ENCODE measurements around the gene SELENOT. TPM values are rescaled to one million over a fixed set of nuclear protein-coding genes. Genes with fewer than 3 reads are reported as not detected.

Gene SELENOT
- total and polyA plus RNA-seq, 8 donors: 62.7 to 163 (median 78.0) TPM

DNA sequence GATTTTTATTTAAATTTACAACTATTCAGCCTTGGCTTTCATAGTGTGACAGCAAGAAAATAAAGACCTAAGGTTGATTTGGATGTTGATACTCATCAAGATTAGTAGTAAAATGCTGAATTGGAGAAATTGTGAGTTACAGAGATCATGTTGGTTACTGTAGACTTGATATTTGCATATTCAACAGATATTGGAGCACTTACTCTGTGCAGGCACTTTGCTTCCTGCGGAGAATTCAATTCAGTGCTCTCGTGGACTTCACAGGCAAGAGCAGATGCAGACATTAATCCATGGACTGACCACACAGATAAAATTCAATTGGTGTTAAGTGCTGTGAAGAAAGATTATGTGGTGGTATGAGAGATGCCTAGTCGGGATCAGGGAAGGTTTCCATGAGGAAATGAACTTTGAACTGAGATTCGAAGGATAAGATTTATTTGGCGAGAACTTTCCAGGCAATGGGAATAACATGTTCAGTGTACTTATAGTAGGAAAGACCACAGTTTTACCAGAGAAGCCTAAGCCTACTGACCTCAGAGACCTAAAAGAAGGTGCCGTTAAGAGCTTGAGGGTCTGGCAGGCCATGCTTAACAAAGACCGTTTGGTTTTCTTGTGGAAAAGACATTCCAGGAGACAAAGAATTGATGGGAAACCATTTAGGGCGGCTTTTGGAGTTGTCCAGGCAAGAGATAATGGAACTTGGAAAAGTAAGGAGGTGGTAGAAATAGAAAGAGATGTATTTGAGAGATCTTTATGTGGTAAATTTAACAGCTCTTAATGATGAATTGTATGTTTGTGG lies 4.3 kb downstream of the SELENOT start:
- H3K36me3 ChIP-seq: peaks cover 0 to 9% of the 10 kb centered on the region in 2 donors
- H3K4me1 ChIP-seq: peaks cover 10 to 63% of the 10 kb centered on the region in 2 donors
- no peak for DNase-seq
- ATAC-seq: no peak
- no peaks in the 10 kb centered on the region for H3K9me3 ChIP-seq
- H3K27ac ChIP-seq: no peak overlapping the region
- TF ChIP-seq, protein P1, sequence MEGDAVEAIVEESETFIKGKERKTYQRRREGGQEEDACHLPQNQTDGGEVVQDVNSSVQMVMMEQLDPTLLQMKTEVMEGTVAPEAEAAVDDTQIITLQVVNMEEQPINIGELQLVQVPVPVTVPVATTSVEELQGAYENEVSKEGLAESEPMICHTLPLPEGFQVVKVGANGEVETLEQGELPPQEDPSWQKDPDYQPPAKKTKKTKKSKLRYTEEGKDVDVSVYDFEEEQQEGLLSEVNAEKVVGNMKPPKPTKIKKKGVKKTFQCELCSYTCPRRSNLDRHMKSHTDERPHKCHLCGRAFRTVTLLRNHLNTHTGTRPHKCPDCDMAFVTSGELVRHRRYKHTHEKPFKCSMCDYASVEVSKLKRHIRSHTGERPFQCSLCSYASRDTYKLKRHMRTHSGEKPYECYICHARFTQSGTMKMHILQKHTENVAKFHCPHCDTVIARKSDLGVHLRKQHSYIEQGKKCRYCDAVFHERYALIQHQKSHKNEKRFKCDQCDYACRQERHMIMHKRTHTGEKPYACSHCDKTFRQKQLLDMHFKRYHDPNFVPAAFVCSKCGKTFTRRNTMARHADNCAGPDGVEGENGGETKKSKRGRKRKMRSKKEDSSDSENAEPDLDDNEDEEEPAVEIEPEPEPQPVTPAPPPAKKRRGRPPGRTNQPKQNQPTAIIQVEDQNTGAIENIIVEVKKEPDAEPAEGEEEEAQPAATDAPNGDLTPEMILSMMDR (IDR thresholded peaks at IDR 0.05): no peak
- intact Hi-C loops (cut with DNase I): no loop called here
- H3K27me3 ChIP-seq: no peaks in the 10 kb centered on the region
- no peak overlapping the region for H3K4me3 ChIP-seq

DNA sequence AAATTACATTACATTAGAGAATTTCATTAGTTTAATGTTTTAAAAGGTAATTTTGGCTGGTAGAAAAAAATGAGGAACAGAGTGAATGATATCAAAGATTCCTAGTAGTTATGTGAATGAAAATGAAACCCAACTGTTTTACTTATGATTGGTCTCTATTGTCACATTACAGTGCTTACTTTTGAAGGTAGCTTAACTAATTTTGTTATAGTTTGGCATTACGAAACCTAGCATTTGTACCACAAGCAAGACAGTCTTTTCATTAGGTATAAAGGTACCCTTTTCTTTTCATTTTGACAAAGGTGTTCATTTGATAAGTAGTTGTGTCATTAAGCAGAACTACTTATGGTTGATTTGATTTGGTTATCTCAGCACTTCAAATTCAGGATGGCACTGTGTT lies 6.9 kb downstream of the SELENOT start:
- intact Hi-C loops (cut with DNase I): no loop called here
- H3K4me1 ChIP-seq: peaks cover 3 to 61% of the 10 kb centered on the region in 2 donors
- DNase-seq: no peak
- no peak for ATAC-seq
- no peaks in the 10 kb centered on the region for H3K9me3 ChIP-seq
- TF ChIP-seq, protein P1 (IDR thresholded peaks at IDR 0.05): no peak
- H3K27me3 ChIP-seq: no peaks in the 10 kb centered on the region
- no peak overlapping the region for H3K27ac ChIP-seq
- no peak overlapping the region for H3K4me3 ChIP-seq
- H3K36me3 ChIP-seq: peaks cover 0 to 14% of the 10 kb centered on the region in 2 donors

DNA sequence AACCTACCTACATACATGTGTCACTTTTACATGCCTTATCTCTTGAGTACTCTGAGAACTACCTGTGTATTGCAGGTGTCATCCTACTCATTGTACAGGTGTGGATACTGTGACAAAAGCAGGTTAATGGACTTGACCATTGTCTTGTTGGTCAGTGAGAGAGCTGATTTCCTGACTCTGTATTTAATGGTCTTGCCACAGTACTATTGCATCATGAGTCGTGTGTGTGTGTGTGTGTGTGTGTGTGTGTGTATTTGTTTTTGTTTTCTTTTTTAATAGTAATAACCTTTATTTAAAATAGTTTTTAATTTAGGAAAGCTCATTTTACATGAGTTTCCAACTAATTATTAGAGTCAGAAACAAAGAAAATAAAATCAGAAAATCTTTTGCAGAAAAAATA lies 7.7 kb downstream of the SELENOT start:
- no peaks in the 10 kb centered on the region for H3K9me3 ChIP-seq
- peaks cover 0 to 53% of the 10 kb centered on the region in 2 donors for H3K4me1 ChIP-seq
- intact Hi-C loops (cut with DNase I): no loop called here
- H3K27ac ChIP-seq: no peak overlapping the region
- DNase-seq: no peak
- peaks cover 0 to 14% of the 10 kb centered on the region in 2 donors for H3K36me3 ChIP-seq
- no peak for ATAC-seq
- no peaks in the 10 kb centered on the region for H3K27me3 ChIP-seq
- H3K4me3 ChIP-seq: no peak overlapping the region
- TF ChIP-seq, protein P1 (IDR thresholded peaks at IDR 0.05): no peak

DNA sequence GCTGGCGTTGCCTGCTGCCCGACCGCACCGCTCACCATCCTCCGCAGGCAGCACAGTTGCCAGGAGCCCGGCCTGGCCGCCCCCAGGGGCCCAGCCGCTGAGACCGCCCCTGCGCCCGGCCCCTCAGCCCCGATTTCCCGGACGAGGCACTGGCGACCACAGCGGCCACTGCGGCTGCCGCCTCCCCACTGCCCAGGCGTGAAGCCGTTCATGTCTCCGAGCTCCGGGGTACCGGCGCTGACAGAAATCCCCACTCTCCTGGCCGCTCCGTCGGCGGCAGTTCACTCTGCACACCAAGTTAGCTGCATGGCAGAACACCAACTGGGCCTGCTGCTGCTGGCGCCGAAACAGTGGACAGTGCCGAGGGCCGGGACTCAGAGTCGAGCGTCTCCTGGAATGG lies 8.5 kb downstream of the SELENOT start:
- intact Hi-C loops (cut with DNase I): no loop called here
- TF ChIP-seq, protein P1 (IDR thresholded peaks at IDR 0.05): no peak
- no peaks in the 10 kb centered on the region for H3K9me3 ChIP-seq
- H3K4me3 ChIP-seq: no peak overlapping the region
- no peaks in the 10 kb centered on the region for H3K27me3 ChIP-seq
- no peak overlapping the region for H3K27ac ChIP-seq
- H3K36me3 ChIP-seq: peaks cover 0 to 14% of the 10 kb centered on the region in 2 donors
- peak in 1 of 4 donors; percentile 78 for DNase-seq
- peaks cover 0 to 45% of the 10 kb centered on the region in 2 donors for H3K4me1 ChIP-seq
- no peak for ATAC-seq

DNA sequence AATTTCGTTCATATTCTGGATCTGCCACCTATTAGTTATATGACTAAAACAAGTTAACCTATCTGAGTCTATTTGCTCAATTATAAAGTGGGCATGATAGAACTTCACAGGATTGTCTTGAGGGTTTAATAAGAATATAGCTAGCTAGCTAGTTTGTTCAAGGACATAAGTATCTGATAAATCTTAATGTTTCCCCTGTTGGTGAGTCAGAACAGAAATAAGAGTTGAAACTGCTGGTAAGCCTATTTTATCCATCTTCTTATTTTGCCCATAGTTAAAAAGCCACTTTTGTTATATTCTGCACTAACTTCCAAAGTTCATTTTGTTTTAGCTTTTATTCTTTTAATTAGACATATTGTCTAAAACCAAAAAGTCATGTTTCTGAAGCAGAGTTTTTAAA lies 9.4 kb downstream of the SELENOT start:
- no peak for ATAC-seq
- Histone ChIP-seq H3K36me3 (peaks cover 0 to 14% of the 10 kb centered on the region in 2 donors), H3K27ac (no peak overlapping the region), H3K4me1 (peaks cover 0 to 36% of the 10 kb centered on the region in 2 donors), H3K4me3 (no peak overlapping the region), H3K9me3 (no peaks in the 10 kb centered on the region), H3K27me3 (no peaks in the 10 kb centered on the region)
- intact Hi-C loops (cut with DNase I): no loop called here
- DNase-seq: no peak
- TF ChIP-seq, protein P1 (IDR thresholded peaks at IDR 0.05): no peak

Measured in left lung (tissue), 10 donors.